8988T (cell line): Measurements from ENCODE around the gene CLCN3.
"Not testable (repeated sequence)": the region's sequence is repeated elsewhere in the genome, so short reads cannot be mapped to it uniquely, and the experiment has no call there.

ENCODE experiments used
- DNase-seq: peaks from one replicate; pipeline ENCODE4 v3.0.0; 2011

The CLCN3 gene

DNA sequence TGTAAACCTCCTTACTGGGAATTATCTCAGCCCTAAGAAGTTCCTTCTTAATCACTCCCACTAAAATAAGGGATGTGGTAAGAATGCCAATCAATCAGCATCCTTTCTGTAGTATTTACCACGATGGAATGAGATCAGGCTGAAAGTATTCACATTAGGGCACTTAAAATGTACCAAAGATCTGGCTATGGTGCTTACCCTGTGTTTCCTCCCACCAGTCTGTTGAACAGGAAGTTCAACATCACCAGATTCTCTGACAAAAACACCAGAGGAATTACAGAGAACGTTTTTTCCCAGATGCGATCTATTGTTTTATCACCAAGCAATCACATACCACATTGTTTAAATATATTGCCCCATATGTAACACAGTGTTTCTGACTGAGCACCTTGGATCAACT lies 2.1 kb upstream of the CLCN3 start:
- no peak for DNase-seq

DNA sequence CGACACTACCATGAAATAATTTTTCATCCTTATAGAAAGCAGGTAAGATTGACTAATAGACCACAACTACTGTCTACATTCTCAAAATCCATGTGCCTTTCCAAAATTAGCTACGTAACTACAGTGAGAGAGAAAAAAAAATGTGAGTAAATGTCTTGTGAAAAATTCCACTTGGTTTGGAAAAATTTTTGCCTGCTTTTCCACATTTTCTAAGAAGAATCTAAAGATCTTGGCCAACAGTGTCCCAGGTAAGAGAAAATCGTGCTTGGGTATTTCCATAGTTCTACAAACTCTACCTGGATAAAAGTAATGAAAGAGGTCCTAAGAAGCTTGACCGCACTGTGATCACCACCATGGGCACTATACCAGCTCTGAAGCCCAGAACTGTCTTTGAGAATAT lies 1.4 kb upstream of the CLCN3 start:
- no peak for DNase-seq

DNA sequence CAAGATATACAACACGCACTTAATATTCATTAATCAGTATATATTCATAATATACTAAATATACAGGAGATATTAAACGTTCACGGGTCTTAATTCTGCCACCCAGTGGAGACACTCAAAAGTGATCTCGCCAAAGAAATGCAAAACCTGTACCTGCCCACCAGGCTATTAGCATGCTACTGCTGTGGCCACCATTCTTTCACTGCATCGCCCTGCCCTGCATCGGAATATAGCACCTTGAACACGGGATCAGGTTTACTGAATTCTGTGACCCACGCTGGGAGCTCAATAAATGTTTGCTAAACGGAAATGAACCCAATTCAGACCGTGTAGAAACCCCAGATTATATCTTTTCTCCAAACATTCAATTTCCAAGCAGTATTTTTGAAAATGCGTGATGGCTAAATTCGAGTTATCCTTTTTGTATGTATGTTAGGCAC lies 840 bp upstream of the CLCN3 start:
- no peak for DNase-seq

DNA sequence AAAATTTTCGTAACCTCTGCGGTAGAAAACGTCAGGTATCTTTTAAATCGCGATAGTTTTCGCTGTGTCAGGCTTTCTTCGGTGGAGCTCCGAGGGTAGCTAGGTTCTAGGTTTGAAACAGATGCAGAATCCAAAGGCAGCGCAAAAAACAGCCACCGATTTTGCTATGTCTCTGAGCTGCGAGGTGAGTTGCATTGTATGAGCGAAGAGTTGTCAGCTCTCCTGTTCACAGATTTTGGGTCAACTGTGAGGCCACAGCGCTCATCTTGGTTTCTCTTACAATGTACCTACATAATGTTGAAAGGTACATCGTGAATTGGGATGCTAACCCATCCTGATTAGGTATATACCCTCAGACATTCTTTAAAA lies 486 bp downstream of the CLCN3 start:
- DNase-seq = no peak

DNA sequence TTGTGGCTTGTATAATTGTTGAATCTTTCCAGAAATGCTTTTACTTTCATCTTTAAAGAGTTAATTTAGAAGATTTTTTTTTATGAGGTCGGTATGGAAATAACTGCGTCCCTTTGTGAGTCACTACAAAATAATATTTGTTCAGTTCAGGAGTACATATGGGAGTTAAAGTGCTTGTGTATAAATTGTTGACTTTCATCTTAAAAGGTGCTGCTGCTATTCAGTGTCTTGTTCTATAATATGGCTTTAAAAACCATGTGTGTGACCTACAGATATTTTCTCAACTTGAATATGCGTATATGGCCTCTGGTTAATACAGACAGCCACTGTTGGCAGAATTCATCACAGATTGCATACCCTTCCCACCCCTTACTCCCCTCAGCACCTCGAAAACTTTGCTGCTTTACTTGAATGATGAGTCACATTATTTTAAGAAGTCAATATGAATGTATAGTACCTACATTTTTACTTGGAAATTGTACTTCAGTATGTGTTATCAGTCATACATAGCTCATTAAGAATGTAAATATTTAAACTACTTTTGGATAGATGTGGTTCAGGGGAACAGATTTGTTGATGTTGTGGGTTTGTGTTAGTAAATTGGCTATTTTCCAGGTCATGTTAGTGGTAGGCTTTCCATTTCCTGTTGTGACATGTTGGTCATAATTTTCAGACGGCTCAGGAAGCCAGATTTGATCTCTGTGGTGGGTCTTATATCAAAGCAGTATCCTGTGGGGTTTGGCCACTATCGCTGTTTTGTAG lies 1.5 kb downstream of the CLCN3 start:
- DNase-seq = no peak

DNA sequence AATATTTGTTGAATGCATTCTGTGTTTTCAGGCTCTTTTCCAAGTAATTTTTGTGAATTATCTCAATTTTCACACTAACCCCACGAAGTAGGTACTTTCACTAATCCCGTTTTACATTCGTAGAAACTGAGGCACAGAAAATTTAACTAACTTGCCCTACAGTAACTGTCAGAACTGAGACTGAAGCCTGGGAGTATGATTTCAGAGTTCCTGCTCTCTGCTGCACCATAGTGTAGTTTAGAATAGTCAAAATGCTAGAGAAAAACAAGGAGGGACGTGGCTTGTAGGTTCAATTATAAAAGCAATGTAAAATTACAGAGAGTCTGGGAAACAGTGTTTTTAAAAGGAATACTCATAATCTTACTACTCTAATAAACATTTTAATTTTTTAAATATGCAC lies 2.2 kb downstream of the CLCN3 start:
- DNase-seq = no peak

DNA sequence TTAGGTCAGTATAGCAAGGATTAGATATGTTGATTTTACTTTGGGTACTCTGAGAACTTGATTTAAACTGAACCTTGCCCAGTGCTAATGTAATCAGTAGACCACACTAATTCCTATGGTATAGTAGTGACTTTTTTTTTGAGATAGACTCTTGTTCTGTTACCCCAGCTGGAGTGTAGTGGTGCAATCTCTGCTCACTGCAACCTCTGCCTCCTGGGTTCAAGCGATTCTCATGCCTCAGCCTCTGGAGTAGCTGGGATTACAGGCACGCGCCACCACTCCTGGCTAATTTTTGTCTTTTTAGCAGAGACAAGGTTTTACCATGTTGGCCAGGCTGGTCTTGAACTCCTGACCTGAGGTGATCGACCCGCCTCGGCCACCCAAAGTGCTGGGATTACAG lies 3.6 kb downstream of the CLCN3 start:
- DNase-seq = not testable (repeated sequence)

DNA sequence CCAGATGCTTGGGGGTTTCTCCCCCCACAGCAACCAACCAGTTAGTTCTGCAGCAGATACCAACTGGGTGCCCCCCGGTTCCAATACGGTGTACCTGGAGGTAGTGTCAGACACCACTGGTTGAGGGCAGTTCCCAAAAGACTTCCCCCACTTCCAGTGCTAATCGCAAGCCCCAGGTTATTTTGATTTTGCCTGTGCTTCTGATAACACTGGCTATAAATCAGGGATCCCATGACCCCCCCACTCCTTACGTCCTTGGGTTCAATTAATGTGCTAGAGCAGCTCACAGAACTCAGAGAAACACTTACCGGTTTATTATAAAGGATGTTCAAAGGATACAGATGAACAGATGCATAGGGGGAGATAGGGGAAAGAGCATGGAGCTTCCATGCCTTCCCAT lies 5.5 kb downstream of the CLCN3 start:
- DNase-seq = no peak

DNA sequence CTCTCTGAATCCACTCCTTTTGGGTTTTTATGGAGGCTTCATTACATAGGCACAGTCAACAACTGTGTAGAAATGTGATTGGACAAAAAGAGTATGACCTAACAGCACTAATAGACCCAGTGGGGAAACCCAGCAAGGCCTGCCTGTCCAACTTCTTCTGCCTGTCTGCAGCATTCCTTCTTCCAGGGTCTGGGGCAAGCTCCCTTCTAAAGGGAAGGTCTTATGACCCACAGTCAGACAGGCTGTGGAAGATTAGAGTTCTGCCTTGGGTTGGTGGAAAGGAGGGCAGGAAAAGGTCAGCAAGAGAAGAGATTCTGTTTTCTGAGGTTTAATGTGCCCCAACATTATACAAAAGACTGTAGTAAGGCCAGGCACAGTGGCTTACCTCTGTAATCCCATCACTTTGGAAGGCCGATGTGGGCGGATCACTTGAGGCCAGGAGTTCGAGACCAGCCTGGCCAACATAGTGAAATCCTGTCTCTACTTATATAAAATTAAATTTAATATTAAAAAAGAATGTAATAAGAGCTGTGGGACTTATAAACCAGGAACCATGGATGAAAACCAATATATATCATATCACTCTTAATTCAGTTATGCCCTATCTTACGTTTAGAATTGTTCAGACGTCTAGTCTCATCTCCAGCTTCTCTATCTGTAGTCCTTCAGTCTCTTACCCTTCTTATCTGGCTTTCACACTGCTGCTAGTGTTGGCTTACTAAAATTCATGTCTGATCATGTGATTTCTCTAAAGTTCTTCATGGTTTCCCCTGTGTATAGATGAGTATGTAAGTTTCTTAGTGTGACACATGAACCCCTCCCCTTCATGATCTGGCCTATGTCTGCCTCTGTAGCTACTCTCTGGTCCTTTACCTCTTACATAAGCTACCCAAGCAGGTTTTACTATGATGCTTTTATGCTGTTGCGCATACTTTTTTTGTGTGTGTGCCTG lies 6.2 kb downstream of the CLCN3 start:
- no peak for DNase-seq

DNA sequence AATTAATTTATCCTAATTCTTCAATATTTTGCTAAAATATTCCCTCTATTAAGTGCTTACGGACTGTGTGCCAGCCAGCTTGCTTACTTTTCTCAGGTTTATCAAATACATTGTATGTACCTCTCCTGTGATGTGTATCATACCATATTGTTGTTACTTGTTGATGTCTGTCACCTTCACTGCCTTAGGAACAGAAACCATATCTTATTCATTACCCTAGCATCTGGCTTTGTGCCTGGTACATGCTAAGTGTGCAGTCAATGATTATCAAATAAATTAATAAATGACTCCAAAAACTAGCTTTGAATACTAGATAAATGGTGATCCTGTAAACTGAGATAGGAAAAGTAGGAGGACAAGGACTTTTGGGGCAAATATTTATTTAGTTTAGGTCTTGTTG lies 6.9 kb downstream of the CLCN3 start:
- DNase-seq = no peak

DNA sequence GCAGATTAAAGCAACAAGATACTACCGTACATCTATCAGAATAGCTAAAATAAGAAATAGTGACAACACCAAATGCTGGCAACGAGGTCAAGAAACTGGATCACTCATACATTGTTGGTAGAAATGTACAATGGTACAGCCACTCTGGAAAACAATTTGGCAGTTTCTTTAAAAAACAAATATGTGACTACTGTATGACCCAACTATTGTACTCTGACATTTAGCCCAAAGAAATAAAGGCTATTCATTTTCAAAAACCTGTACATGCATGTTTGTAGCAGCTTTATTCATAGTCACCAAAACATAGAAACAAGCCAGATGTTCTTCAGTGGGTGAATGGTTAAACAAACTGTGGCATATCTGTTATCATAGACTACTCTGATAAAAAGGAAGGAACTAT lies 8.2 kb downstream of the CLCN3 start:
- DNase-seq = no peak

DNA sequence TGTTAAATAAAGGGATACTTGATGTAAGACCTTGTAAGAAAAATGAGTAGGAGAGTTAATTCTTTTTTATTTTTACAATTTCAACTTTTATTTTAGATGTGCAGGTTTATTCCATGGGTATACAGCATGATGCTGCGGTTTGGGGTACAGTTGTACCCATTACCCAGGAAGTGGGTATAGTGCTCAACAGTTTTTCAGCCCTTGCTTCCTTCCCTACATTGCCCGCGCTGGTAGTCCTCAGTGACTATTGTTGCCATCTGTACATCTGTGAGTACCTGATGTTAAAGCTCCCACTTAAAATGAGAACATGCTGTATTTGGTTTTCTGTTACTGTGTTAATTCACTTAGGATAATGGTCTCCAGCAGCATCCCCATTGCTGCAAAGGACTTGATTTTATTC lies 9.7 kb downstream of the CLCN3 start:
- DNase-seq = no peak

DNA sequence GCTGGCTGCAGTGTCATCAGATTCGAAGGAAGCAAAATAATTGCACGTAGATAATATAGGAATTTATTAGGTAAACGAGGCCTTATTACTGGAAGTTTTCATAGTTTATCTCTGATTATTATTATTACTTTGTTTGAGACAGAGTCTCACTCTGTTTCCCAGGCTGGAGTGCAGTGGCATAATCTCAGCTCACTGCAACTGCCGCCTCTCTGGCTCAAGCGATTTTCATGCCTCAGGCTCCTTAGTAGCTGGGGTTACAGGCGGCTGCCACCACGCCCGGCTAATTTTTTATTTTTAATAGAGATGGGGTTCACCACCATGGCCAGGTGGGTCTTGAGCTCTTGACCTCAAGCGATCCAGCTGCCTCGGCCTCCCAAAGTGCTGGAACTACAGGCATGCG lies 12.5 kb downstream of the CLCN3 start:
- DNase-seq = no peak

DNA sequence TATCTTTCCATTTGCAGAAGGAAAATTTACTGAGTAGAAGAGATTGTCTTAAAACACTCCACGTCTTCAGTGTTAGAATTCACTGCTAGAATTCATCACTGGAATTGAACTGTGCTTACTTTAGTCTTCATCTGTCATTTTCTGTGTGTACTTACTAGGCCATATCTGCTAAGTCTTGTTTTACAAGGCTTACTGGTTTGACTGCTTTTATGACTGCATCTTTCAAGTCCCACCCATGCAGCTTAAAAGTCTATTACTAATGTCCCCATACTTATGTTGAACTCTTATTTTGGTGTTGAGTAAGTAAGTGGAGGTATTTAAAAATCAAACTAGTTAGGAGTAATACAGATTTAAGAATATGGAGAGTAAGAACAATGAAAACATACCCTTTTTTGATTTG lies 14.6 kb downstream of the CLCN3 start:
- DNase-seq = no peak

DNA sequence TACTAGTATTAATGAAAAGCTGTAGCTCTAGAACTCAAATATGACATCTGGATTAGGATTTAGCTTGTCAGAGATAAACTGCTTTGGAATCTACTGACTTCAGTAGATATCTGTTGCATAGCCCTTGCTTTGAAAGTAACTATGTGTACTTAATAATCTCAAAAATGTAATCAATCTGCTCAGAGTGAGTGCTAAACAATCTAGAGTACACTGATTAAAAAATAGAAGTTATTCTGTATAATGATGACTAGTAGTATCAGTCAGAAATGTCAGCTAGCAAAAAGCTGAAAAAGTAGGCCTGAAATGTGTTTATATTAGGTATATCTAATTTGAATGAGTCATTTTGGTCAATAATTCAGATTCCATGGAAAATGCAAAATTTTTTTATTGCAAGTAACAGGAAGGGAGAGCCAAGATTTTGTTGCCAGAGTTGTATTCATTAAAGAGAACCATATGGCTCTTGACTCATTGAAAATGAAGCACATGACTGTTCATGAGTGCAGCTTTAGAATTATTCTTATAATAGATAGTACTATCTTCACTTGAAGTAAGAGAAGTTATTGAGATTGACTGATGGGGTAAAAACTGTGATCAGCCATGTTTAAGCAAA lies 20.0 kb downstream of the CLCN3 start:
- no peak for DNase-seq

DNA sequence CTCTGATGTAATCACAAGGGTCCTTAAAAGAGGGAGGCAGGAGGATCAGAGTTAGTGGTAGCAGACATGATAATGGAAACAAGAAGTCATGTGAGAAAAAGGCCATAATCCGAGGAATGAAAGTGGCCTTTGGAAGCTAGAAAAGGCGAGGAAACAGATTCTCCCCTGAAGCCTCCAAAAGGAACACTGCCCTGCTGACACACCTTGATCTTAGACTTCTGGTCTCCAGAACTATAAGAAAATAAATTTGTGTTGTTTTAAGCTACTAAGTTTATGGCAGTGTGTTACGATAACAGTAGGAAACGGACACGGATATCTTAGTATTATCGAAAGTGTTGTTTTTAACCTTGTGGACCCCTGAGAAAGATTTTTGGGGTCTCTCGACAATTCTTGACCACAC lies 24.4 kb downstream of the CLCN3 start:
- no peak for DNase-seq

DNA sequence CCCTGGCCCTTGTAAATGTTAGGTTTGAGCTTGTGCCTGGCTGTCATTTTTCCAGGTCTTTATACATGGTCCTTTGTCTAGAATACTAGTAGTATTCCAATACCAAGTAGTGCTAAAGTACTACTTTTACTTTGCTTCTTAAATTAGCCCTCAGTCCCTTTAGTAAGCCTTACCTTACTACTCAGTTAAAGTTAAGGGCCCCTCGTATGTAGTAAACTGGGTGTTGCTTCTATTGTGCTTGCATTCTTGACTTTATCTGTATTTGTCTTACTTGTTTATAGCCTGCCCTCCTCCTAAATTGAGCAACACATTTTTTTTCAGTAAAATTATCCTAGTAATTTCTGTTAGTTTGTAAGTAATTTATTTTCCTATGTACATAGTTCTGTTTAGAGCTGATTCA lies 25.2 kb downstream of the CLCN3 start:
- DNase-seq = no peak

DNA sequence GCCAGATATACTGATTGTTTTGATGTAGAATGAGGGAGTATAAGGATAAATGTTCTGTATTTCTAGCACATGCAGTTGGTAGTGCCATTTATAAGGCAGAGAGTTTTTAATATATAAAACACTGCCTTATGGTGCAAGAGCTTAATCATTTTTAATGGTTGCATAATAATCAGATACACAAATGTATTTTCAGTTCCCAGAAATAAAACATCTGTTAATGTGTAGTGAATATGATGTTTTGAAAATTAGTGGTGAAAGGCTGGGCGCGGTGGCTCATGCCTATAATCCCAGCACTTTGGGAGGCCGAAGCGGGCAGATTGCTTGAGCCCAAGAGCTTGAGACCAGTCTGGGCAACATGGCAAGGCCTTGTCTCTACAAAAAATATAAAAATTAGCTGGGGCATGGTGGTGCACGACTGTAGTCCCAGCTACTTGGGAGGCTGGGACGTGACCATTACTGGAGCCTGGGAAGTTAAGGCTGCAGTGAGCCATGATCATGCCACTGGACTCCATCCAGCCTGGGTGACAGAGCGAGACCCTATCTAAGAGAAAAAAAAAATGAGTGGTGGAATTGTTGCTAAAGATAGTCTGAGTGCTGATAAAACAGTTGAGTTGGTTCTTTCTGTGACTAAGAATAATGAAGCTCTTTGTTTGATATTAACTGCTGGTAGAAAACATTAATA lies 29.3 kb downstream of the CLCN3 start:
- no peak for DNase-seq

DNA sequence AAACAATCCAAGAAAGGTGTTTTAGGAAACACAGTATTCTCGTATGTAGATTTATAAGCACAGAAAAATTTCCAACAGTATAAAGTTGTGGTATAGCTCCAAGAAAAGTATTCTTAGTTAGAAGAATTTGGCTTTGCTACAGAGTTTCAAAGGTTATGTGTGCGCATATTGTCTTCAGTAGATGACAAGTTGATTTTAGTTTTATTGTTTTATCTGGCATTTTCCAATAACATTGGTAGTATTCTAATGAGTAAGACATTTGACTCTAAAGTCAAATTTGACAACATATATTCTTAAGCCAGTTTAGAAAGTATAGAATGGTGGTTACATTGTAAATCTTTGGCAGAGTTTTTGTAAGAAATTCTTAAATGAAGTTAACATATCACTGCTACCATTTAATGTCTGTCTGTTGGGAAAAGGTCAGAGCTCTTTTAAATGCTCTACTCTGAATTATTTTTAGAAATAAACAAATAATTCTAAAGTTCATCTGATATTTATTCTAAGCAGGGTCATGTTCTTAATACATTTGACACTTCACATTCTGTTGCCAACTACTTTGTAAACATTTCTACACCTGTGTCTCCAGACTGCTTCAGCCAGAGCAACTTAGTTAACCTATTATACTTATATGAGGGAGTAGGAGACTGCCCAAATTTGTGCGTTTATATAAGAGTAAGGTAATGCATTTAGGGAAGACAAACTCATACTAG lies 30.0 kb downstream of the CLCN3 start:
- no peak for DNase-seq

DNA sequence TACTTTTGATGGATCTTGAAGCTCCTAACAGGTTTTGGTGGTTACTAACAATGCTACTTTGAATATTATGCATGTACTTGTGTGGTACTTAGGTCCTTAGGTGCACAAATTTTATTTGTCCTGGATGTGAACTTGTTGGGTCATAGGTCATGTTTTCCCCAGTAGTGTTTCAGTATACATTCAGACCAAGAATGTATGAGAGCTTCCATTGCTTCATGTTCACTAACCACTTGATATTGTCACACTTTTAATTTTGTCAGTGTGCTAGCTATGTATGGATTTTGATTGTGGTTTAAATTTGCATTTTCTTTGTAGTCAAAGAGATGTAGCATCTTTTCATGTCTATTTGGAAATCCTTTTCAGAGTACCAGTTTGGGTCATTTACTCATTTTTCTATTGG lies 32.2 kb downstream of the CLCN3 start:
- DNase-seq = no peak

DNA sequence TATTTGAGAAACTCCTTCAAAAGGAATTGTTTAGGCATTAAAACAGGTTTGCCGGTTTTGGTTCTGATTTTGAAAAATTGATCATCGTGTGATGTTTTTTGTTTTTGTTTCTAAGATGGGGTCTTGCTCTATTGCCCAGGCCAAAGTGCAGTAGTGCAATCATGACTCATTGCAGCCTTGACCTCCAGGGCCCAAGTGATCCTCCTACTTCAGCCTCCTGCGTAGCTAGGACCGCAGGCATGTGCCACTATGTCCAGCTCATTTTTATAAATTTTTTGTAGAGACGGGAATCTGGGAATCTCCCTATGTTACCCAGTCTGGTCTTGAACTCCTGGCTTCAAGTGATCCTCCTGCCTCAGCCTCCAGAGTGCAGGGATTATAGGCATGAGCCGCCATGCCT lies 35.0 kb downstream of the CLCN3 start:
- no peak for DNase-seq

DNA sequence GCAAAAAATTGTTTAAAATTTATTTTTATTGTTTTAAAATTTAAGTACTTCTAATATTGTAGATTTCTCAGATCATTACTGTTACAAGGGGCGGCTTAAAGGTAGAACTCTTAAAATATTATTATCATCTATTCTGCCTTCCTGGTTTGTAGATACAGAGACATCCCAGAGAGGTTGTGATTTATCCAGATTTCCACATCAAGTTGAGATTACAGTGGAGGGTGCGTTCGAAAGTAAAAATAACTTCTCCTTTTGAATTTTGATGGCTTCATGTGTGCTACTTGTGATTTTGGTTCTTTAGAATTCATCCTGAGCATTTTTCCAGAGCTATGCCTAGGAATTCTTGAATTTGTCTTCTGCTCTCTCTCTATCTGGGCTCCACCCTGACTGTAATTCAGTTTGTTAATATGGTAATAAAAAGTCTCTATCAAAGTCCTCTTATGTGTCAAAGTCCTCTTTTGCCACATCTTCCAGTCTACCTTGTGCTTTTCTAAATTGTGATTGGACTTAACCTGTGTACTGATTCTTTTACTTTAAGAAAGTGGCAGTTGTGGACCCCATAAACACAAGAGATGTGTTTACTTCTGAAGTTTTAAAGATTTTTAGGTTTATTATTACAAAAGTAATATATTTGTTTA lies 37.2 kb downstream of the CLCN3 start:
- DNase-seq = no peak
